ENCODE measurements around the gene ROS1. TPM values are rescaled to one million over a fixed set of nuclear protein-coding genes. Genes with fewer than 3 reads are reported as not detected.

ROS1 gene
- total RNA-seq, 2 experiments from 2014 or later: not detected

- DNase-seq: no peak
- ChIA-PET CTCF (no interaction called here), POLR2A (no interaction called here)
- no peaks in the 10 kb centered on the region for H3K36me3 Mint-ChIP-seq (ENCODE audit: low read depth)
- no peaks in the 10 kb centered on the region for H3K4me1 Mint-ChIP-seq
- H3K9me3 Mint-ChIP-seq: no peaks in the 10 kb centered on the region
- H3K27ac Mint-ChIP-seq: no peak overlapping the region
- no peak overlapping the region for H3K4me3 Mint-ChIP-seq
- peaks cover 10% of the 10 kb centered on the region for H3K27me3 Mint-ChIP-seq
Observed at GRCh38 chr6:117418320-117418719, 7.4 kb downstream of the ROS1 start.

DNA sequence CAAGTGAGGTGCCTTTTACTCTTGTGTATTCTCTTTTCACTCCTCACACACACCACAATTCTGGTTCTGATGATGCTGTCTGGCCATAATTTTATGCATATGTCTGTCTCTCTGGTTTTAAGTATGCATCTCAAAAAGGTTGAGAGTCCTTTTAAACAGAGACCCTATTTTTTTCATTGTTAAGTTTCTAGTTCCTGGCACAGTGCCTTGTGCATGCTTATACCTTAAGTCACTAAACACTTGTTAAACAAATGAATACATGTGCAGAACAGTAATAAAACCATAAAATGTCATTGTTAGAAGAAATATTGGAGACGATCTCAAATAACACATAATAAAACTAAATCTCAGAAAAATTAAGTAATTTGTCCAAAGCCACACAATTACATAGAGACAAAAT, 7.9 kb downstream of the ROS1 start:
- Mint-ChIP-seq H3K27ac (no peak overlapping the region), H3K36me3 (ENCODE audit: low read depth) (no peaks in the 10 kb centered on the region), H3K4me1 (no peaks in the 10 kb centered on the region), H3K27me3 (peaks cover 8% of the 10 kb centered on the region), H3K9me3 (no peaks in the 10 kb centered on the region), H3K4me3 (no peak overlapping the region)
- ChIA-PET POLR2A (no interaction called here), CTCF (no interaction called here)
- DNase-seq: no peak

DNA sequence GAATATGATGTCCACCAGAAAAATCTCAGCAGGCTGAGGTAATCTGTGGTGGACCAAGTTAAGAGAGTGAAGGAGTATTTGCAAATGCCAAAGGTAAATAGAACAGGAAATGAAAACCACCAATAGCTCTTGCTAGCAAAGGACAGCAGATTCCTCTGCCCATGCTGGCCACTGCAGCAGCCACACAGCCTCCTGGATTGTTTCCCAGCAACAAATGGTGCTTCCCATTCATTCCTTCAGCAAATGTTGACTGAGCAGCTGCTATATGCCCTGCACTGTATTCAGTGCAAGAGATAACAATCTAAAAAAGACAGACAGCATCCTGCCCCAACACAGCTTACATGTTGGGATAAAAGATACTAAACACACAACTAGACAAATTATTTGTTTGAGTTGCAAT, 11.0 kb downstream of the ROS1 start:
- Mint-ChIP-seq H3K27me3 (peaks cover 9% of the 10 kb centered on the region), H3K9me3 (no peaks in the 10 kb centered on the region), H3K4me3 (no peak overlapping the region), H3K27ac (no peak overlapping the region), H3K36me3 (ENCODE audit: low read depth) (no peaks in the 10 kb centered on the region), H3K4me1 (no peaks in the 10 kb centered on the region)
- ChIA-PET CTCF (no interaction called here), POLR2A (interaction anchor here (0.7 kb wide), 1 partner anchor 12 kb away, joined by 4 read pairs; no protein-coding TSS in a partner anchor)
- no peak for DNase-seq

DNA sequence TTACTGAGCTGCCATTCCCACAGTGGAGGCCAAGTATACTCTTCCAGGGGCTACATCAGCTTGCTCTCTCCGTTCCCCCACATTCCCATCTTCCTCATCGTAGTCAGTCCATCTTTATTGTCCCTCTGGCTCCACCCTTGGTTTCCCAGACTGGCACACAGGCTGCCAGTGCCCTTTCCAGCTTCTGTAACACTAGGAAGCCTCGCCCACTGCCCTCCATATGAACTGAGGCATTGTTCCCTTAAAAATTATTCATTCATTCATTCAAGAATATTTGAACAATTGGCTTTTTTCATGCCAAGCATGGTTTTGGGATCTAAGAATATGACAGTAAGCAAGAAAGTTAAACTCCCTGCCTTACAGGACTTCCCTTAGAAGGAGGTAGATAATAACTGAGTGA, 14.3 kb downstream of the ROS1 start:
- Mint-ChIP-seq H3K4me1 (no peaks in the 10 kb centered on the region), H3K4me3 (no peak overlapping the region), H3K9me3 (no peaks in the 10 kb centered on the region), H3K27me3 (peaks cover 15% of the 10 kb centered on the region), H3K27ac (no peak overlapping the region), H3K36me3 (ENCODE audit: low read depth) (no peaks in the 10 kb centered on the region)
- DNase-seq: no peak
- POLR2A ChIA-PET: no interaction called here
- CTCF ChIA-PET: no interaction called here

DNA sequence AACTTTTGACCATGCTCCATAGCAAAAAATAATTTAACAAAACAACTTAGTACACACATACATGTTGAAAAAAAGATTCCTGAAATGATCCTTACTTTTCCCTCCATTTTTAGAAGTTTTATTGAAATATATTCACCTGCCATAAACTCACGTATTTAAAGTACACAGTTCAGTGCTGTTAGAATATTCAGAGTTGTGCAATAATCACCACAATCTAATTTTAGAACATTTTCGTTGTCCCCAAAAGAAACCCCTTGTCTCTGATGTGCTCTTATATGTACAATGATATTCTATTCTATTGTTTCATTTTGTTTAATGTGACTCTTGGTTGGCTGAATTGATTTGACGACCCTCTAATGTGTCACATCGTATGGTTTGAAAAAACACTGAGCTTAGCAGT, 15.9 kb downstream of the ROS1 start:
- Mint-ChIP-seq H3K36me3 (ENCODE audit: low read depth) (no peaks in the 10 kb centered on the region), H3K27me3 (peaks cover 15% of the 10 kb centered on the region), H3K27ac (no peak overlapping the region), H3K4me3 (no peak overlapping the region), H3K4me1 (no peaks in the 10 kb centered on the region), H3K9me3 (no peaks in the 10 kb centered on the region)
- DNase-seq: no peak
- CTCF ChIA-PET: interaction anchor here (1.4 kb wide), 1 partner anchor 40 kb away, joined by 5 read pairs; no protein-coding TSS in a partner anchor
- POLR2A ChIA-PET: no interaction called here

DNA sequence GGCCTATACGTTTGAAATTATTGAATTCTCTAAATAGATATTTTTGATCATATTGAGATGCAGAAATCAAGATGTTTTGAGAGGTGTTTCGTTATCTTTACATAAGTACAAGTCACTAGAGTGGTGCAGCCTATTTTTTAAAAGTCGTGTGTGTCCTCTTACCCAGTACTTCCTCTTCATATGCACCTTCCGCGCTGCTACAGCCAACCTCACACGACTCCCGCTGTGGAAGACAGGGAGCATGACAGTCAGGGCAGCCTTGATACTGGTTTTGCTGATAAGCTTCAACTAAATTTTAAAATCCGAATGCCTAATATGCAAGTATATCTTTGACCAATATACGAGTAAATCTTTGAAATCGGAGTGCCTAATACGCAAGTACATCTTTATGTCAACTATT, 16.3 kb downstream of the ROS1 start:
- POLR2A ChIA-PET: no interaction called here
- no peak for DNase-seq
- H3K36me3 Mint-ChIP-seq (ENCODE audit: low read depth): no peaks in the 10 kb centered on the region
- H3K4me3 Mint-ChIP-seq: no peak overlapping the region
- no peaks in the 10 kb centered on the region for H3K4me1 Mint-ChIP-seq
- no peaks in the 10 kb centered on the region for H3K9me3 Mint-ChIP-seq
- CTCF ChIA-PET: interaction anchor here (1.4 kb wide), 1 partner anchor 40 kb away, joined by 5 read pairs; no protein-coding TSS in a partner anchor
- peaks cover 15% of the 10 kb centered on the region for H3K27me3 Mint-ChIP-seq
- H3K27ac Mint-ChIP-seq: no peak overlapping the region

DNA sequence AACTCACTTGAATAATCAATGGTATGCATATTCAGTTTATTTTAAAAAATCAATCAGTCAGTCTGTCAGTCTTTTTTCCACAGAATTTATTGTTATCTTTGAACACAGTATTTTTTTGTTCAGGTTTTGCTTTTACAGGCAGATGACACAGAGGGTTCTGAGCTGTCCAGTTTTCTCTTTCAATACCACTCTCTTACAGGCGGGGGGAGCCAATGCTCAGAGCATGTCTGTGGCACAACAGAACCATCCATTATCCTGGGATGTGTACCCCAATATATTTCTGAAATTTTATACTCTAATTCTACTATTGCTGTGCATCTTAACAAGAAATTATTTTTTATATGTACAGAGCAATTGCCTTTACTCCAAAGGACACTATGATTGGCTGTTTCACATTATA, 21.2 kb downstream of the ROS1 start:
- Mint-ChIP-seq H3K4me3 (no peak overlapping the region), H3K27ac (no peak overlapping the region), H3K27me3 (peaks cover 6% of the 10 kb centered on the region), H3K9me3 (no peaks in the 10 kb centered on the region), H3K36me3 (ENCODE audit: low read depth) (no peaks in the 10 kb centered on the region), H3K4me1 (no peaks in the 10 kb centered on the region)
- DNase-seq: no peak
- CTCF ChIA-PET: interaction anchor here (1.1 kb wide), 1 partner anchor 51 kb away, joined by 3 read pairs; no protein-coding TSS in a partner anchor
- POLR2A ChIA-PET: no interaction called here

DNA sequence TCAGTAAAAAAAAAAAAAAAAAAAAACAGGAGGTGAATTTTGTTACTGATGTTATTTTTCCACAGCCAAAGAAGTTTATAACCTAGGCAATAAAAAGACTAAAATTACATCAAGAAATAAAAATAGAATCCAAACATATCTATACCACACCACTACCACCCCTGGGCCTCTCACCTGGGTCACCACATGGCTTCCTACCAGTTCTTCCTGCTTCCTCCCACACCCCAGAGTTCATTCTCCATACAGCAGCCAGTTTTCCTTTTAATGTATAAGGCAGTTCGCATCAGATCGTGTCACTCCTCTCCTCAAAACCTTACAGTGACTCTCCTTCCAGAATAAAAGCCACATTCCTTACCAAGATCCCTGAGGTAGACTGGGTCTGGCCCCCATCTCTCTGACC, 23.9 kb downstream of the ROS1 start:
- H3K9me3 Mint-ChIP-seq: no peaks in the 10 kb centered on the region
- no peak overlapping the region for H3K27ac Mint-ChIP-seq
- H3K4me1 Mint-ChIP-seq: no peaks in the 10 kb centered on the region
- CTCF ChIA-PET: interaction anchor here (0.7 kb wide), 1 partner anchor 12 kb away, joined by 4 read pairs; no protein-coding TSS in a partner anchor
- no peak overlapping the region for H3K4me3 Mint-ChIP-seq
- H3K36me3 Mint-ChIP-seq (ENCODE audit: low read depth): no peaks in the 10 kb centered on the region
- DNase-seq: no peak
- peaks cover 2% of the 10 kb centered on the region for H3K27me3 Mint-ChIP-seq
- POLR2A ChIA-PET: no interaction called here

- Mint-ChIP-seq H3K4me3 (no peak overlapping the region), H3K36me3 (ENCODE audit: low read depth) (no peaks in the 10 kb centered on the region), H3K4me1 (no peaks in the 10 kb centered on the region), H3K27me3 (peaks cover 3% of the 10 kb centered on the region), H3K27ac (no peak overlapping the region), H3K9me3 (no peaks in the 10 kb centered on the region)
- CTCF ChIA-PET: no interaction called here
- POLR2A ChIA-PET: interaction anchor here (1.0 kb wide), 1 partner anchor 202 kb away, joined by 3 read pairs; the partner anchor contains the start of gene GOPC
- no peak for DNase-seq
Observed at GRCh38 chr6:117399924-117400323, 25.8 kb downstream of the ROS1 start.

- no peak overlapping the region for H3K27ac Mint-ChIP-seq
- ChIA-PET POLR2A (no interaction called here), CTCF (no interaction called here)
- no peak for DNase-seq
- no peaks in the 10 kb centered on the region for H3K36me3 Mint-ChIP-seq (ENCODE audit: low read depth)
- H3K9me3 Mint-ChIP-seq: no peaks in the 10 kb centered on the region
- H3K27me3 Mint-ChIP-seq: peaks cover 8% of the 10 kb centered on the region
- no peaks in the 10 kb centered on the region for H3K4me1 Mint-ChIP-seq
- H3K4me3 Mint-ChIP-seq: no peak overlapping the region
Observed at GRCh38 chr6:117399126-117399525, 26.6 kb downstream of the ROS1 start.

DNA sequence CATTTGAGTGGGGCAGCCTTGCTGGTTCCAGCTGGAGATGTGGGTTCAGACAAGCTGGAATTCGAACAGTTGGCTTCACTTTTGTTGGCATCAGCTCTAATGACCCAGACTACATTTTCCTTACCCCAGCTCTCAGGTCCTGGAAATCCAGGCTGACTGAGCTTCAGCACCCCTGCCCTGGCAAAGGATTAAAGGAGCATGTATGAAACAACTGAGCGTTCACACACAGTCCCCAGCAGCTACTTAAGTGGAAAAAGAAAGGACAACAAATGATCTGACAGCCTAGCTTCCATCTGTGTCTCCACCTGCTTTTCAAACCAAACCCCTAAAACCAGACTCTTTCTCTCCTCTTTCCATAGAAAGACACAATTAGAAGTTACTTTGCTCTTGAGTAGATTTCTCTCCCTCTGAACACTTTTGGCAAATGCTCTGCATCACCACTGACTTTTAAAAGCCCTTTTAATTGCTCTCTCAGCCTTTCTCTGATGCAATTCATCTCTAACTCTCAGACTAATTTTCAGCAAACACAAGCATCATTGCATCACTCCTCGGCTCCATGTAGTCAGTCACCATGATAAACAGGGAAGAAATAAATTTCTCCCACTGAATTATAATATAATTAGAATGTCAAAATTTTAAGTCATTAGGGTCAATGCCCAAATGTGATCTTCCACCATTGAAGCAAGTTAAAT, 28.1 kb downstream of the ROS1 start:
- H3K9me3 Mint-ChIP-seq: no peaks in the 10 kb centered on the region
- H3K27me3 Mint-ChIP-seq: peaks cover 11% of the 10 kb centered on the region
- CTCF ChIA-PET: no interaction called here
- POLR2A ChIA-PET: no interaction called here
- no peaks in the 10 kb centered on the region for H3K36me3 Mint-ChIP-seq (ENCODE audit: low read depth)
- no peak for DNase-seq
- H3K27ac Mint-ChIP-seq: no peak overlapping the region
- H3K4me1 Mint-ChIP-seq: no peaks in the 10 kb centered on the region
- H3K4me3 Mint-ChIP-seq: no peak overlapping the region

DNA sequence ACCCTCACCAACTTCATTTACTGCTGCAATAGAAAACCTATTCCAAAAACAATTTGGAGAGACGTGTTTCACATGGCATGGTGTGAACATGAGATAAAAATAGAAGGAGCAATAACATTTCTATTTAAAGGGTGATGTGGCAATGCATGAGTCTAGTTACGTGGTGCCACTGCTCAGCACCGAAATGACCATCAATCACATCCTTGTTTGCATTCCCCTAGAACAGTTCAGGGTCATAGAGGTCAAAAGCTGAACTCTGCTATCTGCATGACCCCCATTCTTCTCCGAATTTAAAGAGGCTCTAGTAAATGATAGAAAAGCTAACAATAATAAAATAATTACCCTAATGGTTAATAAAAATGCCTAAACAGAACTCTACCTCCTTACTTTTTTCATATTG, 29.5 kb downstream of the ROS1 start:
- Mint-ChIP-seq H3K36me3 (ENCODE audit: low read depth) (no peaks in the 10 kb centered on the region), H3K27me3 (peaks cover 11% of the 10 kb centered on the region), H3K9me3 (no peaks in the 10 kb centered on the region), H3K4me1 (no peaks in the 10 kb centered on the region), H3K4me3 (no peak overlapping the region), H3K27ac (no peak overlapping the region)
- ChIA-PET CTCF (no interaction called here), POLR2A (no interaction called here)
- DNase-seq: no peak

DNA sequence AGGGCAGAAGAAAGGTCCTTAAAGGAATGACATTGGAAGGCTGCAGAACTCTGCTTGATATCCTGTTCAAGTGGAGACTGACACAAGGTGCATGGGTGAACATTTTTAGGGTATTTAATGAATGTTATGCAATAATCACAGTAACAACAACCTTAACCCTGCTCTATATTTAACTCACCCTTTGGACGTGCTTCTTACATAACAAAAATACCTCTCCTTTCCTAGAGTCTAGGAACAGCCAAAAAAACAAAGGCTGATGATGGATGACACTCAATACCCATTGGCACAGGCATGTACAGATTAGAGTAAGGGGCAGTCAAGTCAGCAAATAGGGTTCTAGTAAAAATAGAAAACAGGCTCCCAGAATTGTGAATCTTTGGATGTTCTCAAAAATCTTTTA, 30.6 kb downstream of the ROS1 start:
- DNase-seq: no peak
- Mint-ChIP-seq H3K27ac (no peak overlapping the region), H3K36me3 (ENCODE audit: low read depth) (no peaks in the 10 kb centered on the region), H3K4me1 (no peaks in the 10 kb centered on the region), H3K9me3 (no peaks in the 10 kb centered on the region), H3K27me3 (peaks cover 11% of the 10 kb centered on the region), H3K4me3 (no peak overlapping the region)
- ChIA-PET POLR2A (no interaction called here), CTCF (no interaction called here)

DNA sequence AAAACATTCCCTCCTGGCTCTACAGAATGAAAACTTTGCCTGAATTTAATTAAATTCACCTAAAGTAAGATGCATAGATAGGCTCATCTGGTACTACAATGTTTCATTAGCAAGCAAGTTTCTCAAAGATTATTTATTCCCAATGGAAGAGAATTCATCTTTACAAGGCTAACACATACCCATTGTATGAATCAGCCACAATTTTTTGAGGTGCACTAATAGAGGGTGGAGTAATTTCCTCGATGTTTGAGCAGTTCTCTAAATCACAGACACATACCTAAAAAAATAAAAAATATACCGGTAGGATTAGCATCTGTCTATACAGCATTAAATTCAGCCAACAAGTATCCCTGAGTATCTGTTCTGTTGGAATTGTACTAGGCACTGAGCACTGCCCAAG, 32.7 kb downstream of the ROS1 start:
- peaks cover 11% of the 10 kb centered on the region for H3K27me3 Mint-ChIP-seq
- H3K27ac Mint-ChIP-seq: no peak overlapping the region
- H3K36me3 Mint-ChIP-seq (ENCODE audit: low read depth): no peaks in the 10 kb centered on the region
- no peaks in the 10 kb centered on the region for H3K4me1 Mint-ChIP-seq
- ChIA-PET CTCF (no interaction called here), POLR2A (no interaction called here)
- no peak for DNase-seq
- H3K4me3 Mint-ChIP-seq: no peak overlapping the region
- H3K9me3 Mint-ChIP-seq: no peaks in the 10 kb centered on the region

Measured in activated CD4-positive, alpha-beta memory T cell treated with anti-CD3 and anti-CD28 coated beads, Interleukin-2, amount 10 ng/mL, durations not matched to agents 7 days and 5 days (primary cell).